Right lobe of liver (tissue), 4 donors: Measurements from ENCODE around the gene TMPRSS7.

Source experiments
- POLR2A ChIP-seq: fragments of 450-650 bp; IDR thresholded peaks from one replicate; pipeline ENCODE4 v1.6.1; 2017; ENCODE audit warnings: antibody characterized with exemption, mild to moderate bottlenecking
- TF ChIP-seq, protein P1 (sequence below), 4 donors: fragments of 200-600 bp in 3 of 4; fragments of 450-650 bp in 1 of 4; IDR thresholded peaks; one replicate each; pipeline versions ENCODE4 v1.5.1 to v1.8.0; 2016 to 2022; ENCODE audit warnings: antibody characterized with exemption in 4 of 4, mild to moderate bottlenecking in 2 of 4
- donor health status: DM: no; HTN: no; CAD: no.
- donor health status: DM: no; HTN: no; CAD: no.
- donor health status: DM: no; HTN: yes; CAD: no.

DNA sequence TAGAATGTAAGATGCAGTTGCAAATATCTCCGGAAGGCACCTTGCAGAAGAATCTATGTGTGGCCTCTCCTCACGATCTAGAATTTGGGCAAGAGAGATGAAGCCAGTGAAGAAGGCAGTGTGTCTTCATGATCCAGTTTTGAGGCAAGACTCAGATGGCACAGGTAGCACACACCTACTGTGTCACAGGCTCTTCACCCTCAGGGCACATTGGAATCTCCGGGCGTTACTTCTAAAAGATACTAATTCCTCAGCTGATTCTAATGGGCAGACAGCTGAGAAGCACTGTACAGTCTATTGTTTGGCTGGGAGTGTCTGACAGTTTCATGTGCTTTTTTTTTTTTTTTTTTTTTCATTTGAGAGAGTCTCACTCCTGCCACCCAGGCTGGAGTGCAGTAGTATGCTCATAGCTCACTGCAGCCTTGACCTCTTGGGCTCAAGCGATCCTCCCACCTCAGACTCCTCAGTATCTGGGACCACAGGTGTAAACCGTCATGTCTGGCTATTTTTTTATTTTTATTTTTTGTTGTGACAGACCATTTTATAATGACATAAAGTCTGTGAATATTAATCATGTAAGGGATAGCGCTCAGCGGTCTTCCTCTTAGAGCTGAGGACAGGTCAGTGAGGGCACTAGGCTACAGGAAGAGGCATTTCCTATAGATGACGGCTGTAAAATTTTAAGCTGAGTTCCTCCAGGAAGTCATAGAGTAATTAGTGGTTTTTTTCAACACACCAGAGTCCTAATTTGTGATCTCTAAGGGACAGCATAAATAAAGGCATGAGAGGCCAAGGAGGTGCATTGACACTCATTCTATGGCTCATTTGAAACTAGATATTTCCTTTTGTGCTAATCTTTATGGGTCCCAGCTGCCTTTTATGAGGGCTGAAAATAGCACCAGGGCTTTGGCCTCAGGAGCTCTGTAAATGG, 55.7 kb downstream of the TMPRSS7 start:
- no peak for TF ChIP-seq POLR2A
- TF ChIP-seq, protein P1, sequence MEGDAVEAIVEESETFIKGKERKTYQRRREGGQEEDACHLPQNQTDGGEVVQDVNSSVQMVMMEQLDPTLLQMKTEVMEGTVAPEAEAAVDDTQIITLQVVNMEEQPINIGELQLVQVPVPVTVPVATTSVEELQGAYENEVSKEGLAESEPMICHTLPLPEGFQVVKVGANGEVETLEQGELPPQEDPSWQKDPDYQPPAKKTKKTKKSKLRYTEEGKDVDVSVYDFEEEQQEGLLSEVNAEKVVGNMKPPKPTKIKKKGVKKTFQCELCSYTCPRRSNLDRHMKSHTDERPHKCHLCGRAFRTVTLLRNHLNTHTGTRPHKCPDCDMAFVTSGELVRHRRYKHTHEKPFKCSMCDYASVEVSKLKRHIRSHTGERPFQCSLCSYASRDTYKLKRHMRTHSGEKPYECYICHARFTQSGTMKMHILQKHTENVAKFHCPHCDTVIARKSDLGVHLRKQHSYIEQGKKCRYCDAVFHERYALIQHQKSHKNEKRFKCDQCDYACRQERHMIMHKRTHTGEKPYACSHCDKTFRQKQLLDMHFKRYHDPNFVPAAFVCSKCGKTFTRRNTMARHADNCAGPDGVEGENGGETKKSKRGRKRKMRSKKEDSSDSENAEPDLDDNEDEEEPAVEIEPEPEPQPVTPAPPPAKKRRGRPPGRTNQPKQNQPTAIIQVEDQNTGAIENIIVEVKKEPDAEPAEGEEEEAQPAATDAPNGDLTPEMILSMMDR (IDR thresholded peaks at IDR 0.05): no peak
